Muscle layer of colon (tissue), 2 donors: ENCODE data around the gene CHIC1.
"Not testable (repeated sequence)": the region's sequence is repeated elsewhere in the genome, so short reads cannot be mapped to it uniquely, and the experiment has no call there.

Experiments
- H3K27ac ChIP-seq: one replicate; pipeline ENCODE4 v1.7.0; 2013; ENCODE audit warnings: low read depth, mild to moderate bottlenecking, low read length, moderate library complexity
- H3K27me3 ChIP-seq, 2 donors: one replicate each; pipeline ENCODE4 v1.7.0; 2013; ENCODE audit warnings: low read length in 2 of 2, mild to moderate bottlenecking in 2 of 2; ENCODE audit not compliant: insufficient read depth in 2 of 2, control insufficient read depth in 1 of 2
- H3K36me3 ChIP-seq: one replicate; pipeline ENCODE4 v1.7.0; 2013; ENCODE audit warnings: mild to moderate bottlenecking, low read length; ENCODE audit not compliant: insufficient read depth
- H3K4me1 ChIP-seq: one replicate; pipeline ENCODE4 v1.7.0; 2013; ENCODE audit warnings: mild to moderate bottlenecking, low read length; ENCODE audit not compliant: insufficient read depth
- H3K4me3 ChIP-seq, 2 donors: one replicate each; pipeline ENCODE4 v1.7.0; 2013; ENCODE audit warnings: low read length in 2 of 2, low read depth in 1 of 2, mild to moderate bottlenecking in 1 of 2, moderate library complexity in 1 of 2
- H3K9ac ChIP-seq: one replicate; pipeline ENCODE4 v1.7.0; 2013; ENCODE audit warnings: low read length
- H3K9me3 ChIP-seq: one replicate; pipeline ENCODE4 v1.7.0; 2013; ENCODE audit warnings: mild to moderate bottlenecking, low read length
- donor health status: abdominal sarcoma.
- donor health status: Adenocarcinoma of cecum.

CHIC1 gene

GRCh38 chrX:73597758-73598157, 34.8 kb downstream of the CHIC1 start:
- H3K36me3 ChIP-seq, H3K9me3 ChIP-seq, H3K27me3 ChIP-seq, H3K4me3 ChIP-seq, H3K9ac ChIP-seq, H3K4me1 ChIP-seq, H3K27ac ChIP-seq: not testable (repeated sequence)

DNA sequence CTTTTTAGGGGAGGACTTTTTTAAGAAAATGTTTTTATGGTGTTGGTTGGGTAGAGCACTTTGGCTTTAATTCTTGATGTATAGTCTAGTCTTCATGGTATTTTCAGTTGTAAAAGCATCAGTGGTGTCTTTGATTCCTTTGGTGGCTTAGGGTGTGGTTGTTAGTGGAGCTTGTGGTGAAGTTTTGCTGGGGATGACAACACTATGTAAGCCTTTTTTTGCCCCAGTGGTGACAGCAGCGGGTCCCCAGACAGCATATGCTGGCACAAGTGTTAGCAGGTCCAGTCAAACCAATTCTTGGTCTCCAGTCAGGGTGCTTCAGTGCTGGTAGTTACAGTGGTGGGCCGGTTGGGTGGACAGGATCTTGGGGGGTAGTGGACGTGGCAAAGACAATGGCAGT, 52.0 kb downstream of the CHIC1 start:
- Histone ChIP-seq H3K27me3 (no peaks in the 10 kb centered on the region), H3K27ac (no peak overlapping the region), H3K9me3 (no peaks in the 10 kb centered on the region), H3K4me3 (no peak overlapping the region), H3K4me1 (no peaks in the 10 kb centered on the region), H3K36me3 (no peaks in the 10 kb centered on the region), H3K9ac (no peak overlapping the region)

DNA sequence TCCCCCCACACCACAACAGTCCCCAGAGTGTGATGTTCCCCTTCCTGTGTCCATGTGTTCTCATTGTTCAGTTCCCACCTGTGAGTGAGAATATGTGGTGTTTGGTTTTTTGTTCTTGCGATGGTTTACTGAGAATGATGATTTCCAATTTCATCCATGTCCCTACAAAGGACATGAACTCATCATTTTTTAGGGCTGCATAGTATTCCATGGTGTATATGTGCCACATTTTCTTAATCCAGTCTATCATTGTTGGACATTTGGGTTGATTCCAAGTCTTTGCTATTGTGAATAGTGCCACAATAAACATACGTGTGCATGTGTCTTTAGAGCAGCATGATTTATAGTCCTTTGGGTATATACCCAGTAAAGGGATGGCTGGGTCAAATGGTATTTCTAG, 78.7 kb downstream of the CHIC1 start:
- H3K9me3 ChIP-seq: peaks cover 11% of the 10 kb centered on the region
- H3K27ac ChIP-seq, H3K9ac ChIP-seq, H3K4me3 ChIP-seq, H3K4me1 ChIP-seq, H3K27me3 ChIP-seq, H3K36me3 ChIP-seq: not testable (repeated sequence)

DNA sequence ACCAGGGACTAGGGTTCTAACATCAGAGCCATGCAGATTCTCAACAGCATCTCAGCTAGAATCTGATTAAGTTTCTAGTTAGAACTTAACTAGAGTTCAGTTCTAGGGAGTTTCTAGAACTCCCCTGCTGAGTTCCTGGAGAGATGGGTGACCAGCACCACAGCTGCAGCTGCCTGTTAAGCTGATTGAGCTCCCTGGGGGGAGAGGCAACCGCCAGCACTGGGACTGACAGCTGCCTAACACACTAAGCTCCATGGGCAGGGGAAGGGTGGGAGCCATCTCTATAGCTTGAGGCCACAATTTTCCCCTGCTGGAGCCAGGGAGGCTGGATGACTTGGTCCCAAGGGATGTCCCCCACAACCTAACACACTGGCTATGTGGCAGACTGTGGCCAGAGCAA, 84.2 kb downstream of the CHIC1 start:
- Histone ChIP-seq H3K27ac (no peak overlapping the region), H3K27me3 (no peaks in the 10 kb centered on the region), H3K4me1 (no peaks in the 10 kb centered on the region), H3K36me3 (no peaks in the 10 kb centered on the region), H3K9me3 (peaks cover 12% of the 10 kb centered on the region), H3K9ac (no peak overlapping the region), H3K4me3 (no peak overlapping the region)

DNA sequence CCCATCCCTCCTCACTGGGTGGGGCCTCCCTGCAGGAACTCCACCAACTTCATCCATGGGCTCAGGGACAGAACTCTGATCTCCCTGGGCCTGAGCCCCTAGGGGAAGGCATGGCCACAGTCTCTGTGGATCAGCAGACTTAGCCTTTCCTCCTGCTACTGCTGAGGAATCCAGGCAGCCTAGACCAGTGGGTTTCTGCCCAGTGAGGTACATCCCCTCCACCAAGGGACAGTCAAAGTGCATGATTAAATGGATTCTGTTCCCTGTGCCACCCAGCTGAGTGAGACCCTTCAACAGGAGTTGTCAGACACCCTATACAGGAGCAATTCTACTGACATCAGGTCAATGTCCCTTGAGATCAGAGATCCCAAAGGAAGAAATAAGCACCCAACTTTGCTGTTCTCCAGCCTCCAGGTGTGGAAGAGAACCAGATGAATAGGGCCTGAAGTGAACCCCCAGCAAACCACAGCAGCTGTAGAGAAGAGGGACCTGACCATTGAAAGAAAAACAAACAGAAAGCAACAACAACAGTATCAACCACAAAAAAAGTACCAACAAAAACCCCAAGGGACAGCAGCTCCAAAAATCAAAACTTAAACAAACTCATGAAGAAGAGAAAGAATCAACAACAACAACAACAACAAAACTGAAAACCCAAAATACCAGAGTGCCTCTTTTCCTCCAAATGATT, 84.8 kb downstream of the CHIC1 start:
- H3K9me3 ChIP-seq: peaks cover 12% of the 10 kb centered on the region

GRCh38 chrX:73661322-73661721, 98.3 kb downstream of the CHIC1 start:
- H3K27ac ChIP-seq, H3K27me3 ChIP-seq, H3K9ac ChIP-seq, H3K36me3 ChIP-seq, H3K4me3 ChIP-seq, H3K4me1 ChIP-seq: not testable (repeated sequence)
- peaks cover 11% of the 10 kb centered on the region for H3K9me3 ChIP-seq

More for the DNA sequence above, 84.8 kb downstream of the CHIC1 start:
- no peak overlapping the region for H3K27ac ChIP-seq
- no peaks in the 10 kb centered on the region for H3K4me1 ChIP-seq
- no peak overlapping the region for H3K4me3 ChIP-seq
- H3K9ac ChIP-seq: no peak overlapping the region
- H3K36me3 ChIP-seq: no peaks in the 10 kb centered on the region
- no peaks in the 10 kb centered on the region for H3K27me3 ChIP-seq

DNA sequence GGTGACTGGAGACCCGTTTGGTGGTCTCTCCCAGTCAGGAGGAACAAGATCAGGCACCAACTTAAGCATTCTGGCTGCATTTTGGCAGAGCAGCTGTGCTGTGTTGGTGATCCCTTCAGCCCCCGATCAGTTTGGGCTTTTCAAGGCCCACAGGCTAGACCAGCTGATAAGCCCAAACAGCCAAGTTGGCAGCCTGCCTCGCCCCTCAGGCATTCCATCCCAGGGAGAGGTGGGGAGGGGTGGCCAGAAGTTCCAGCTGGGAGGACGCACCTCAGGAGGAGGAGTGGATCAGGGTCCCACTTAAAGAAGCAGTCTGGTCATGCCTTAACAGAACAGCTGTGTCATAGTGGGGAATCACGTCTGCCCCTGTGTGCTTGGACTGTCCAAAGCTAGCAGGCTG, 105.8 kb downstream of the CHIC1 start:
- Histone ChIP-seq H3K9ac (no peak overlapping the region), H3K4me1 (peaks cover 6% of the 10 kb centered on the region), H3K4me3 (no peak overlapping the region), H3K27me3 (no peaks in the 10 kb centered on the region), H3K27ac (no peak overlapping the region), H3K36me3 (no peaks in the 10 kb centered on the region), H3K9me3 (no peaks in the 10 kb centered on the region)

DNA sequence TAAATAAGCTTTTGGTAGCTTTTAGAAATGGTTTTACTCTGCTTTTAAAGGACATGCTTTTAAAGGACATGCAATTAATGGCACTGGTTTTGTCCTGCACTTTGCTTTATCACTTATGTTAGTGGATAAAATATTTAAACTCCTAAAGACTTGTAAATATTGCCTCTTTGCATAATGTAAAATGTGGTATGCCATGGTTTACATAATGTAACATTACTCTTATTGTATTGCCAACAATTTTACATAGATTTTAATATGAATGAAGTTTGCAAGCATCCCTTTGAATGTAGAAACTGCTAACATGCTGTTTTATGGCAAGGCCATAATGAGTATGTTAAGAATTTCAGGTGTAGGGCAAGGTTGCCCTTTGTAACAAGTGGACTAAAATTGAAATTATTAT, 118.4 kb downstream of the CHIC1 start:
- H3K27me3 ChIP-seq: no peaks in the 10 kb centered on the region
- H3K36me3 ChIP-seq: no peaks in the 10 kb centered on the region
- no peak overlapping the region for H3K9ac ChIP-seq
- no peaks in the 10 kb centered on the region for H3K9me3 ChIP-seq
- no peak overlapping the region for H3K27ac ChIP-seq
- H3K4me3 ChIP-seq: no peak overlapping the region
- no peaks in the 10 kb centered on the region for H3K4me1 ChIP-seq

DNA sequence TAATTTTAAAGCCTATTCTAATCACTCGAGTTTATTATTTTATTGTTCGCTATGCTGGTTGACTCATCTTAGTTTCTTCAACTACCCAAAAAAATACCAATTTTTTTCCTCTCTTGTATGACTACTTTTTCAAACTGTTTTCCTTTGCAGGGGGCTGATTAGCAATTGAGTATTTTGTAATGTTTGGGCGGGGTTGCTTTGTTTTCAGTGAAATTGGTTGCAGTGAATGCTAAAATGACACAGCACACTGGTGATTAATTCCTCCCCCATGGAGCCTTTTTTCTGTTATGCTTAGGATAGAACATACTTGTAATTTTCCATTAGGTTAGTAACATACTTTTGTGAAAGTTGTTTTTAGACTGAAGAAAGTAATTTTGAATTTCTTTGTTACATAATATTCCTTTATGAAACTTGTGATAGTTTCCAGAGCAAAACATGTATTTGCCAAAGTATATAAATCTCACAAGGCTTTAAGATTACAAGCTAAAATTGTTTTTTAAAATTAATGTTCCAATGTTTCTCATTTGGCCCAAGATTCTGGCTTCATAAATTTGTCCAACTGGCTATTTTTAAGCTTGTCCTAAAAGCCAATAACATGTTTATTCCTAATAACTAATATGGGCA, 120.4 kb downstream of the CHIC1 start:
- H3K36me3 ChIP-seq: no peaks in the 10 kb centered on the region
- no peaks in the 10 kb centered on the region for H3K4me1 ChIP-seq
- H3K9me3 ChIP-seq: no peaks in the 10 kb centered on the region
- no peak overlapping the region for H3K9ac ChIP-seq
- no peak overlapping the region for H3K27ac ChIP-seq
- no peak overlapping the region for H3K4me3 ChIP-seq
- no peaks in the 10 kb centered on the region for H3K27me3 ChIP-seq

- not testable (repeated sequence) for H3K9me3 ChIP-seq, H3K27me3 ChIP-seq, H3K36me3 ChIP-seq, H3K4me3 ChIP-seq, H3K27ac ChIP-seq, H3K9ac ChIP-seq, H3K4me1 ChIP-seq
Observed at GRCh38 chrX:73707014-73707413, 144.0 kb downstream of the CHIC1 start.

DNA sequence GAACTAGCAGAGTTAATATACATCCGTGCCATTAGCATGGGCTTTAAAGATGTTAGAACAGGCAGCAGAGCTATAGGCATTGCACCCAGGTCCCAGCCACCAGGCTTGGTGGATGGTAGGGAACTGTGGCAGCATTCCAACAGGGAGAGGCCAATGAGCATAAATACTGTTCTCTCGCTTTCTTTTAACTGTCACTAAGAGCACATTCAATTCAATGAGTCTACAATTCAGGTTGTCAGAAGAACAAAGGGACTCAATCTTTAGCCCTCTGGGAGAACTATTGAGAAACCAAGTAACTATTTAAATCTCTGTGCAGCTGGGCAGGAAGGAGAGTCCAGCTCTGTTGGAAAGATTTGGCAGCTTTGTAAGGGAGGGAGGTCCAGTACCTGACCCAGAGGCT, 165.6 kb downstream of the CHIC1 start:
- Histone ChIP-seq H3K27me3 (no peaks in the 10 kb centered on the region), H3K4me1 (no peaks in the 10 kb centered on the region), H3K36me3 (no peaks in the 10 kb centered on the region)

More for the DNA sequence above, 165.6 kb downstream of the CHIC1 start:
- H3K9ac ChIP-seq: no peak overlapping the region
- no peaks in the 10 kb centered on the region for H3K9me3 ChIP-seq
- H3K27ac ChIP-seq: no peak overlapping the region
- no peak overlapping the region for H3K4me3 ChIP-seq
